ENCODE results near the gene CNTF.

CNTF gene

DNA sequence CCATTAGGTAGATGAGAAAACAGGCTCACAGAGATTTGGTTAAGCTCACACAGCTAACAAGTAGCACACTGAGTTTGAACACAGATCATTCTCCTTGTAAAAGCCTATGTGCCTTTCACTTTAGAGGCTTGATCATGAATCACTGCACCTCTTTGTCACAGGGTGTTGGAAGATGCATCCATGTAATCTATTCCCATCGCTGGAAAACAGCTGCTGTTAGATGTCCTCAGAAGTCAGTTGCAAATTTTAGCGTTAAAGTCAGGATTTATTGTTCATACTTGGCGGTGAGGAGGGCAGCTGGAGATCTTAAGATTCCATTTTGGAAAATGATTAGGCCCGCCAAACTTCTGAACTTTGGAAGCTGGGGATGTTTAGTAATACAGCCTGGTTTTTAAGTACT is 2.6 kb downstream of the CNTF start:
- TF ChIP-seq ZNF274 (IDR thresholded peaks at IDR 0.05; ENCODE audit: low read depth, low read length): no peak
- H3K4me3 ChIP-seq (ENCODE audit: low read length): no peak overlapping the region

DNA sequence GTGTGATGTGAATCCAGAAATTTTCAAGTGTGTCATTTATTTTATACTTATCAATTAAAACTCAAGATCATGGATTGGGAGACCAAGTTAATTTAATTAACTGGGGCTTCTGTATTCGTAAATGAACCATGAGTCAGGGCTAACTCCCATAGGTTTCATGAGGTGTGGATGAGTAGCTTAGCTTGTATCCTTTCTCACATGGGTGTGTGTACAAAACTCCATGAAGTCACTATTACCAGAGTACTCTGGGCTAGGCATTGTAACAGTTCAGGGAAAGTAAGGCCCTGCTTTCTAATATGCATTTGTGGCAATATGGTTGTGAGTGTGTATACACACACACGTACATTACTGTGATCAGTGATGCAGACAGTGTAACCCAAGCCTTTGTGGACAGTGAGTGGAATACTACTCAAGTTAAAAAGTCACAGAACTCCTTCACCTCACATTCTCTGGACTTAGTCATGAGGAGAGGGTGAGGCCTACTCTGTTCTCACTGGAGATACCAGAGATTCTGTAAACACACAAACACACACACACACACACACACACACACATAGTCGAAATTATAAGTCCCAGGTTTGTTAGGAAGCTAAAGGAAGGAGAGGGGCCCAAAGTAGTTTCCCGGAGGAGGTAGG is 3.5 kb downstream of the CNTF start:
- no peak for TF ChIP-seq ZNF274 (IDR thresholded peaks at IDR 0.05; ENCODE audit: low read depth, low read length)
- no peak overlapping the region for H3K4me3 ChIP-seq (ENCODE audit: low read length)

DNA sequence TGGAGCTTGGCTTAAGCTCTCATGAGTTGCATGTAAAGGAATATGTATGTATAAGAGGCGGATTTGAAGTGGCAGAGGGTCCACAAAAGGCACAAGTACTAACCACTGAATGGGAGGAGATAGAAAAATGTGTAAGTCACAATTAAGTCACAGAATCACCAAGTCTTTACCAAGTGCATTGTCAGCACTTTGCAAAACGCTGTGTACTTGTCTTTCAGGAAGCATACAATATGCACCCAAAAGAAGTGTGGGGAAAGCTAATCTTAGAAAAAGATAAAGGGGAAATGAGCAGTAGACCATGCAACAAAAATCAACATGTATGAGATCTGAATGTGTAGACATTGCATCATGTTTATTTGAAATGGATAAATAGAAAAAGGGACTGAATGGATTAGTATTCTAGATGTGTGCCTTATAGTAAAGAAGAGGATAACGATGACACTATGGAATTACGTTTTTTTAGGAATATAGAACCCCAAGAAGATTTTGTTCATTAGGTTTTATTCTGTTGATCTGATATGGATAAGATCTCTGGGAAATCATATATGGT is 4.5 kb downstream of the CNTF start:
- H3K4me3 ChIP-seq (ENCODE audit: low read length): no peak overlapping the region
- TF ChIP-seq ZNF274 (IDR thresholded peaks at IDR 0.05; ENCODE audit: low read depth, low read length): no peak

DNA sequence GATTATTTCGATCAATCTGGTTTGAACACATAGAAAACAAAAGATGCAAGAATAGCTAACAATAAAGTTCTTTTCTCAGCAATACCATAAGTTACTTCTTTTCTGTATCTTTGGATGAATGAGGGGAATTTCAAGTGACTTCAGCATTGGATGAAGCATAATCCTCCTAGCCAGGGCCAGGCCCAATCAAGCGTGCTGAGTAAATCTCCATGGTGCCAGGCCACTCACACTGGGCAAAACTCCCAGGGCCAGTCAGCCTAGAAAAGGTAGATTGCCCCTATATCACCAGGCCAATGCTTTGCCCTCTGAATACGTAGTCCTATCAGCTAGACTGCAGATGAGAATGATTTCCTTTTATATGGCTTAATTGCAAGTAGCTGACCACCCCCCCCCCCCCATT is 6.0 kb downstream of the CNTF start:
- no peak overlapping the region for H3K4me3 ChIP-seq (ENCODE audit: low read length)
- no peak for TF ChIP-seq ZNF274 (IDR thresholded peaks at IDR 0.05; ENCODE audit: low read depth, low read length)

DNA sequence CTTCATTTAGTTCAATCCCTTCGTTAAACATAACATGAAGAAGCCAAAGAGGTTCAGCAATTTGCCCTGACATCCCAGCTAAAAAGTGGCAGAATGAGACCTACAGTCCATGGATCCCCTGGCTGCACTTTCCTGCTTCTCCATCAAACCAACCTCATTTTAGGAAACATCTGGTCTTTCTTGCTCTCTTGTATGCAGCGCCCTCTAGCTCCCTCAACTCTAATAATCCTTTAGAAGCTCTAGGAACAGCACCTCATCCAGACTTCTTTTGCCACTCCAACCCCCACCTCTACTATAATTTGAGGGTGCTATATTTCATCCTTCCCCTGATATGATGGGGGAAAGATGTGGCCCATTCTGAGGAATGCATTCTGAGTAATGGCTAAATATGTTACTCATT is 7.4 kb downstream of the CNTF start:
- no peak for TF ChIP-seq ZNF274 (IDR thresholded peaks at IDR 0.05; ENCODE audit: low read depth, low read length)
- H3K4me3 ChIP-seq (ENCODE audit: low read length): no peak overlapping the region

DNA sequence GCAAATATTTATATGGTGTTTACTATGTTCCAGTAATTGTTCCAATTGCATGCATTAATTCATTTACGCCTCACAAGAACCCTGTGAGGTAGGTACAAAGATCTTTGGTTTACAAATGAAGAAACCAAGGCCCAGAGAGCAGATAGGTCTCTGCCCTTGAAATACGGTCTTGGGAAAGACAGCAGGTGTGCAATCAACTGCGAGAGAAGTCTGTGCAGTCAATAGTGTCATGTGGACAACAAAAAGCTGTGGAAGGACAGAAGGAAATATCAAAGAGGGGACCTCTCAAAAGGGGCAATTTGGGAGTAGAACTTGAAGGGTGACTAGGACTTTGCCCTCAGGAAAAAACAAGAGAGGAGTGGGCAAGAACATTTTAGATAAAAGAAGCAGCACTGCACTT is 8.9 kb downstream of the CNTF start:
- no peak overlapping the region for H3K4me3 ChIP-seq (ENCODE audit: low read length)
- TF ChIP-seq ZNF274 (IDR thresholded peaks at IDR 0.05; ENCODE audit: low read depth, low read length): no peak

DNA sequence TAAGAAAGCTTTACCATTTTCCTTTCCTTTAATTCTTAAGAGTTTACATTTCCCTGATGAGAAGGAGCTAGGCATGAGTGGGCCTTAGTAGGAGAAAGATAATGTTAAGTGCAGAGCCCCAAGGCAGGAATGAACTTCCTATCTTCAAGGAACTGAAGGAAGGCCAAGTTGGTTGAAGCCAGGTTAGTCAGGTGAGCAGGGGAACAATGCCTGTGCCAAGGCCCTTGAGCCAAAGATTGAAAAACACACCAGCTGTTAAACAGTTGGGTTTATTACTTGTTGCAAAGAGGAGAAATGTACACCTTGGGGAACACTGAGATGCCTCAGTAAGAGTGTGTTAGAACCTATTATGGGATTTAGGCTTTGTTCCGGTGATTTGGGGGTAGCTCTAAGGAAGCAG is 10.0 kb downstream of the CNTF start:
- TF ChIP-seq ZNF274 (IDR thresholded peaks at IDR 0.05; ENCODE audit: low read depth, low read length): no peak
- no peak overlapping the region for H3K4me3 ChIP-seq (ENCODE audit: low read length)

DNA sequence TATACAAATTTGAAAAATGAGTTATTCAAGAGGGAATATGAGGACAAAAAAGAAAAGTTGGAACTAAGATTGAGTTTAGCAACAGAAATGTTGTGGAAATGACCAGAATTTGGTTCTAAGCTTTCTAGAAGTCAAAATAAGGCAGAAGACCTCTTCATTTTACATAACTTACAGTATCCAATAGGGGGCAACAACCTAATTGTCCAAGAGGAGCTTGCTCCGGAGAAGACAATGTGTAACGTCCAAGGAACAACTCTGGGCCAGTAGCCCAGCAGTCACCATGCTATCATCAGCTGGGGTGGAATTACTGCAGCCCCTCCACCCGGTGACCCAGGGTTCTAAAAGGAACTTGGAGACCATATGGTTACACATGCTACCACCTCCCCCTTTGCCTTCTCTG is 14.1 kb downstream of the CNTF start:
- TF ChIP-seq ZNF274 (IDR thresholded peaks at IDR 0.05; ENCODE audit: low read depth, low read length): no peak
- no peak overlapping the region for H3K4me3 ChIP-seq (ENCODE audit: low read length)

DNA sequence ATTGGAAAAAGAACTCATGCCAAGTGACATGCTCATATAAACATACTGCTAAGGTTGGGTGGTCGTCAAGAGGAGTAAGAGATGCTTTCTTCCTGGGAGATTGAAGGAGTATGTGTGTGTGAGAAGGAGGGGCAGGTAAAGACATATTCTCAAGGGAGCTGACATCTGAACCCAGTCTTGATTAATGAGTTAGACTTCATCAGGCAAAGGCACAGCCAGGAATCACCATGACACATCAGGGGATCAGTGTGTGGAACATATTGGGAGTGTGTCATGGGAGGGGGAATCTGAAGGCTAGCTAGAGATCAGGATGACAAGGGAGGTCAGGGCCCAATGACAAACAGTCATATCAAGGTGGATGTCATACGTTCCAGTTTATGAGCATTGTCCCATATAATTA is 14.9 kb downstream of the CNTF start:
- H3K4me3 ChIP-seq (ENCODE audit: low read length): no peak overlapping the region
- TF ChIP-seq ZNF274 (IDR thresholded peaks at IDR 0.05; ENCODE audit: low read depth, low read length): no peak

DNA sequence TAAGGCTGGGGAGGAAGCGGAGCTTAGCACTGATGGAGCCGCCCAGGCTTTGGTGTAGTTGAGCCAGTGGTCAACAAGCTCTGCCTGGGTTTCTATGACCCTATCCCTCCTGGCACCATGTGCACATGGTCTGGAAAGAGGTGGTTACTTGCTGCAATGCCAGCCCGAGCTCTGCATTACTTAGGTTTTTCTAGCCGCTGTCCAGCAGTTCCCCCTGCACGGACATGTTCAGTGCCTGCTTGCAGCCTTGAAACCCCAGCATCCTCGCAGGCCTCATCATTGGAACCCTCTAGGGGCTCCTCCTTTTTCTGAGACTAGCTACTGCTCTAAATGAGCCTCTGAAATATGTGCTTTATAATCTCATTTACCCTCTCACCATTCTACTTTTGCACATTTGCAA is 16.6 kb downstream of the CNTF start:
- no peak for TF ChIP-seq ZNF274 (IDR thresholded peaks at IDR 0.05; ENCODE audit: low read depth, low read length)

DNA sequence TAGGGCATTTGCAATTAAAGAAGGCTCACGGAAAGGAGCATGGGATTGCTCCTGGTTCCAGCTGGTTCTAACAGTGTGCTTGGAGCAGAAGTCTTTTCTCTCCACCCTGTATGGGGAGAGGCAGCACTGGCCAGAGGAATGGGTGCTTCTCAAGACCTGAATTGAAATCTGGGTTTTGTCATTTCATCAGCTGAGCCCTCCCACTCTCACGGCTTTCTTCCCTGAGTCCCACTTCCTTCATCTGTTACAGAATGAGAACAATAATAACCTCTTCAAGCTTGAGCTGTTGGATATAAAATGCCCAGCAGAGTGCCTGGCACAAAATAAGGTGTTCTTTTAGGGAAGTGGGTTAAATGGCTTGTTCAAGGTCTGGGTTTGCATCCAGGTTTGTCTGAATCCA is 17.2 kb downstream of the CNTF start:
- TF ChIP-seq ZNF274 (IDR thresholded peaks at IDR 0.05; ENCODE audit: low read depth, low read length): no peak
- H3K4me3 ChIP-seq (ENCODE audit: low read length): no peak overlapping the region

More for the DNA sequence above, 16.6 kb downstream of the CNTF start:
- no peak overlapping the region for H3K4me3 ChIP-seq (ENCODE audit: low read length)

DNA sequence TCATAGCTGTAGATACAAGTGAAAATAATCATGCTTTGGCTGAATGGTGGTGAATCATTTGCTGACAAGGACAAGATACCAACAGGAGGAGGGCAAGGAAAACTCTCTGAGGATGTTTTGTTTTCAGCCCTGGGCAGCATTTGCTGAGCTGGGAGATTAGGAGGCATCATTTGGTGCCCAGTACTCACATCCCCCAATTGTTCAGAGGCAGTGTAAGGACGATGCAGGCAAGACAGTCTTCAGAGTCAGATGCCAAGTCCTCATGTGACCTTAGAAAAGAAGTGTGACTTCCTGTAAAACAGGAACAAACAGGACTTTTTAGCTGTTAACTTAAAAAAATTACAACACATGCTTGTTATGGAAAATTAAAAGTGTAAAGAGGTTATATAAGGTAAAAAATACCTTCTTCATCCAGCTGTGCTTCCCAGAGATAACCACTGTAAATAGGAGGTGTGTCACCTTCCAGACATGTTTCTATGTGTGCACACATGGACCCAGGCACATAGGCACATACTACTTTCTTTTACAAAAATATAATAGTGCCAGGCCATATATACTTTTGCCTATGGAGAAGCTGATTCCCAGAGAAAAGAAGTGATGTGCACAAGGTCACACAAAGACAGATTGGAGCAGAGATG is 18.0 kb downstream of the CNTF start:
- no peak for TF ChIP-seq ZNF274 (IDR thresholded peaks at IDR 0.05; ENCODE audit: low read depth, low read length)
- no peak overlapping the region for H3K4me3 ChIP-seq (ENCODE audit: low read length)

DNA sequence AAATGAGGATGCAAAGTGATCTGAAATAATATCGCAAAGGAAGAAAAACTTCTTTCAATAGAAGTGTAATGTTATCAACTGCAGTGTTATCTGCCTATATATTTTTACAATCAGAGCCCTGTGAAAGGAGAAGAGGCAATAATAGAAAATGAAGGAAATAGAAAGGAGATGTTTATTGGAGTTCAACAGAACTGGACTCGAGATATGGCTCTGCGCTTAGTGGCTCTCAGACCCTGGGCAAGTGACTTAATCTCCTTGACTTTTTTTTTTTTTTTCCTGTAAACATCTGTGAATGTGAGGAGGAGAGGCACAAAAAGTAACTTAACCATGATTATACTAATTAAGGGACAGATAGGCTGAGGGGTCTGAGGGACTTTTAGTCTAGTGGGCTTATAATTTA is 18.9 kb downstream of the CNTF start:
- H3K4me3 ChIP-seq (ENCODE audit: low read length): no peak overlapping the region
- no peak for TF ChIP-seq ZNF274 (IDR thresholded peaks at IDR 0.05; ENCODE audit: low read depth, low read length)

DNA sequence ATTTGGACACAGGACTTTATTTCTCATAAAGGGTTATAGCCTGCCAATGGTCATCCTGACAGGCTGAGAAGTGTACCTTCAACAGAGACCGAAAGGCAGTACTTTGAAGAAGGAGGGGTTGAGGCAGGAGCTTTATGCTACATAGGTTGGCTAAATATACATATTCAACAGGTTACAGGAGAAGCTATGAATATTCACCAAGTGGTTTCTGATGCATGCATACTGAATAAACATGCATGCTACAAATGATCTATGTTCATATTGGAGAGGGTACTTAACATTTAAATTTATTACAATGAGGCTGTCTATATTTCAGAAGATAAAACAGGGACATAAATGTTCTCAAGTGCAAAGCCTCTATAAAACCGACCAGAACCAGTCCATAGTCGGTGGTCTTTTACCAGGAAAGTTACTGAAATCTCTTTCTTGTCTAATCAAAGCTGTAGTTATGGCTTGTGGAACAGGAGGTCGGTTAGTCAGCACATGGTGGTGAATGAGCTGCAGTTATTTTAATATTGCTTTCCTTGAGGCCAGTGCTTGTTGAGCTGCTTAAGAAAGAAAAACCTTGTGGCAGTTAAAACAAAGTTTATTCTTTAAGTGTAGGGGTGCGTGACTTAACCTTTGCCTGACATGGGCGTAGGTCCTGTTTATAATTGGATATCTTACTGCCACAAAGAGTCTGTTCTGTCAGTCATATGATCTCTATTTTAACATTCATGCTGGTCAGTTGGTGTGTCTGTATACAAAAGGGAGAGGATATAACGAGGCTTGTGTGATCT is 19.5 kb downstream of the CNTF start:
- no peak overlapping the region for H3K4me3 ChIP-seq (ENCODE audit: low read length)

DNA sequence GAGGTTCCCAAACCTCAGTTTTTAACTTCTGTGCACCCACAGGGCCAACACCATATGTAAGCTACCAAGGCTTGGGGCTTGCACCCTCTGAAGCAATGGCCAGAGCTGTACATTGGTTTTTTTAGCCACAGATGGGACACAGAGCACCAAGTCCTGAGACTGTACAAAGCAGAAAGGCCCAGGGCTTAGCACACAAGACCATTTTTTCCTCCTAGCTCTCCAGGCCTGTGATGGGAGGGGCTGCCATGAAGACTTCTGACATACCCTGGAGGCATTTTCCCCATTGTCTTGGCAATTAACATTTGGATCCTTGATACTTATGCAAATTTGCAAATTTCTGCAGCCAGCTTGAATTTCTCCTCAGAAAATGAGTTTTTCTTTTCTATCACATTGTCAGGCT is 23.4 kb downstream of the CNTF start:
- H3K4me3 ChIP-seq (ENCODE audit: low read length): no peak overlapping the region
- TF ChIP-seq ZNF274 (IDR thresholded peaks at IDR 0.05; ENCODE audit: low read depth, low read length): no peak

More for the DNA sequence above, 19.5 kb downstream of the CNTF start:
- no peak for TF ChIP-seq ZNF274 (IDR thresholded peaks at IDR 0.05; ENCODE audit: low read depth, low read length)
